Loucy (cell line): ENCODE data around the gene EPB41.

Source experiments
- CTCF ChIP-seq: fragments of 200-600 bp; sonication (generic); conservative IDR thresholded peaks from 2 replicates; pipeline ENCODE4 v1.5.1; 2014; ENCODE audit warnings: mild to moderate bottlenecking, antibody characterized with exemption, low read length
- EZH2phosphoT487 ChIP-seq: fragments of 200-600 bp; IDR thresholded peaks from 2 replicates; pipeline ENCODE4 v1.6.1; 2018; ENCODE audit warnings: antibody characterized with exemption, mild to moderate bottlenecking, moderate library complexity, borderline replicate concordance

- TF ChIP-seq CTCF = no peak
- TF ChIP-seq EZH2phosphoT487 = no peak
Observed at GRCh38 chr1:29056256-29056655, 141.9 kb downstream of the EPB41 start.
